Natural killer cell treated with Interleukin-12 subunit alpha and Interleukin-12 subunit beta and Interleukin-15 and Interleukin-18, amount 100 ng/mL, for 72 hours (primary cell): ENCODE data around the gene NRIP2. TPM values are rescaled to one million over a fixed set of nuclear protein-coding genes. Genes with fewer than 3 reads are reported as not detected.

ENCODE experiments used
- ATAC-seq, 2 donors: fragments of 150-1000 bp; cut with Tn5 transposase in 1 of 2; sonication (Bioruptor Pico), chemical (Tn5 transposase) in 1 of 2; 2 replicates each; pipeline ENCODE4 v1.10.0; 2021
- DNase-seq: peaks from one replicate; pipeline ENCODE4 v3.0.0; 2022; ENCODE audit warnings: low spot score
- H3K27ac Mint-ChIP-seq, 2 donors: 1 replicate in 1 of 2; 2 replicates in 1 of 2; pipeline ENCODE4 v1.8.0; 2022; ENCODE audit warnings: mixed read lengths in 2 of 2, mild to moderate bottlenecking in 1 of 2, moderate library complexity in 1 of 2
- H3K27me3 Mint-ChIP-seq, 2 donors: 1 replicate in 1 of 2; 2 replicates in 1 of 2; pipeline ENCODE4 v1.8.0; 2022; ENCODE audit warnings: mixed read lengths in 2 of 2
- H3K36me3 Mint-ChIP-seq: one replicate; pipeline ENCODE4 v1.8.0; 2022; ENCODE audit warnings: mixed read lengths
- H3K4me1 Mint-ChIP-seq, 2 donors: 1 replicate in 1 of 2; 2 replicates in 1 of 2; pipeline ENCODE4 v1.8.0; 2022; ENCODE audit warnings: low read depth in 2 of 2, mixed read lengths in 2 of 2, mild to moderate bottlenecking in 1 of 2
- H3K4me3 Mint-ChIP-seq: one replicate; pipeline ENCODE4 v1.8.0; 2022; ENCODE audit warnings: mixed read lengths
- H3K9me3 Mint-ChIP-seq: 2 replicates; pipeline ENCODE4 v1.8.0; 2022; ENCODE audit warnings: mixed read lengths
- total RNA-seq, 2 donors: library from RNA; stranded (reverse); gene quantifications; one replicate each; pipeline ENCODE4 v1.2.3, GENCODE V29; 2022

NRIP2 gene
- total RNA-seq, 2 donors from 2014 or later = not detected

DNA sequence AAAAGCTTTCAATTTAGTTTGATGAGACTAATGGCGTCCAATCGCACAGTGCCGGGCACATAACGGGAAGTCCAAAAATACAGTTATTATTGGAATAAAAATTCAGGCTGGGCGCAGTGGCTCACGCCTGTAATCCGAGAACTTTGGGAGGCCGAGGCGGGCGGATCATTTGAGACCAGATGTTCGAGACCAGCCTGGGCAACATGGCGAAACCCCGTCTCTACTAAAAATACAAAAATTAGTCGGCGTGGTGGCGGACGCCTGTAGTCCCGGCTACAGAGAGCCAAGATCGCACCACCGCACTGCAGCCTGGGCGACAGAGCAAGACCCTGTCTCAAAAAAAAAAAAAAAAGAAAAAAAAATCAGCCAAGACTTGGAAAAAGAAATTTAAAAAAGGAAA lies 41.3 kb downstream of the NRIP2 start:
- Mint-ChIP-seq H3K36me3 (peaks cover 16% of the 10 kb centered on the region), H3K9me3 (no peaks in the 10 kb centered on the region), H3K4me1 (peaks cover 21 to 26% of the 10 kb centered on the region in 2 donors), H3K27me3 (peaks cover 0 to 2% of the 10 kb centered on the region in 2 donors), H3K27ac (peak overlapping the region in 1 of 2 donors; percentile 10), H3K4me3 (peak overlapping the region; percentile 62)
- ATAC-seq = no peak
- DNase-seq = no peak

DNA sequence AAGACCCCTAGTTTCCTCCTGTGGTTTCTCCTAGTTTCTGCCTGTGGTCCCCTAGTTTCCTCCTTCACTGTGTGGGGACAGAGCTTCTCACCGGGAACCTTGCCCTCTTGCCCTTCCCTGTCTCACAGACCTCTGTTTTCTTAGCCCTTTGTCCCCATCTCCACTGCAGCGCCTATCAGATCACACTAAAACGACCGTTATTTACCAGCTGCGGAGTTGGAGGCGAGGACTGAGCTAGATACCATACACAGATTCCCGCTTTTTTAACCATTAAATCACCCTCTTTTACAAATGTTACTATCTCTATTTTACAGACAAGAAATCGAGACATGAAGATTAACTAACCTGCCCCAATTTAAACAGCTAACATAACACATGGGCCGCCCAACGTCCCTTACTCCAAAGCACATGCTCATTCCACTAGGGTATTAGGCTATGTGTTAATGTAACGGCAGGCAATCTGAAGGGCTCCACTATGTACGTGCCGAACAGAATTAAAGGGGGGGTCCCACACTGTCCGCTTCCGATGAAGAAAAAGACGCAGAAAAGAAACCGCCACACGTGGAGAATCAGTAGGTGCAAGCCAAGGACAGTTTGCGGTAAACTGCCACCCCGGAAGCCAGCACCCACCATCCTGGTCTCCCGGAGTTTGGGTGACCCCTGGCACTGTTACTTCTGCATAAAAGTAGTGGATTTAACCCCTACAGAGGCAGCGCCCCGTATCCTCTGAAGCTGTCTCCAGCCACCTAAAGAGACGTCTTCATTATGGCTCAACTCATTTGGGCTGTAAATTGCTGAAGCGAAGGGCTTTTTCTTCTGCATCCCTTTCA lies 41.9 kb downstream of the NRIP2 start:
- ATAC-seq (no peak), DNase-seq (no peak)
- Mint-ChIP-seq H3K27me3 (peaks cover 4 to 7% of the 10 kb centered on the region in 2 donors), H3K4me3 (peak overlapping the region; percentile 62), H3K4me1 (peaks cover 19 to 23% of the 10 kb centered on the region in 2 donors), H3K36me3 (peaks cover 9% of the 10 kb centered on the region), H3K9me3 (no peaks in the 10 kb centered on the region), H3K27ac (peak overlapping the region in 1 of 2 donors; percentile 10)

GRCh38 chr12:2791089-2791488 lies 43.7 kb downstream of the NRIP2 start:
- H3K4me3 Mint-ChIP-seq = no peak overlapping the region
- peaks cover under 1 to 5% of the 10 kb centered on the region in 2 donors for H3K4me1 Mint-ChIP-seq
- DNase-seq (no peak), ATAC-seq (no peak)
- peaks cover 4 to 7% of the 10 kb centered on the region in 2 donors for H3K27me3 Mint-ChIP-seq
- H3K27ac Mint-ChIP-seq = no peak overlapping the region
- H3K9me3 Mint-ChIP-seq = no peaks in the 10 kb centered on the region
- peaks cover 1% of the 10 kb centered on the region for H3K36me3 Mint-ChIP-seq

DNA sequence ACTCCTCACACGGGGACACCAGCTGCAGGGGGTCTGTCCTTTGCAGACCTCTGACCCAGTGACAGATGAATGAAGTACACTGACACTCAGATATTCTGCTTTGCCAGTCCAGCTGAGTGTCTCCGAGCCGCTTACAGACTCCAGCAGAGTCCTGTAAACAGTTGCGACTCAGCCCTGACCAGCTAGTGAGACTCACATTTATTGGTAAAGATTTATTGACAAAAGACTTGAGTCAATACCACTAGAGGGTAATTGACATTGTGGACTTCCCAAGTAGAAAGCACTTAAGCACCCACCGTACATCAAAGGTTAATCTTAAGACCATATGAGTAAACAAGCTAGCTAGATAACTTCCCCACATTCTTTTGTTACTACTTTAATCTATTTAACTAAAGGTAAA lies 49.8 kb downstream of the NRIP2 start:
- ATAC-seq (no peak), DNase-seq (no peak)
- Mint-ChIP-seq H3K4me3 (no peak overlapping the region), H3K9me3 (no peaks in the 10 kb centered on the region), H3K27ac (no peak overlapping the region), H3K27me3 (peaks cover 30 to 33% of the 10 kb centered on the region in 2 donors), H3K4me1 (peaks cover 7 to 11% of the 10 kb centered on the region in 2 donors), H3K36me3 (no peaks in the 10 kb centered on the region)

- no peak overlapping the region for H3K27ac Mint-ChIP-seq
- peaks cover 30 to 33% of the 10 kb centered on the region in 2 donors for H3K27me3 Mint-ChIP-seq
- H3K4me1 Mint-ChIP-seq = peaks cover 7 to 14% of the 10 kb centered on the region in 2 donors
- H3K4me3 Mint-ChIP-seq = no peak overlapping the region
- no peaks in the 10 kb centered on the region for H3K9me3 Mint-ChIP-seq
- no peak for DNase-seq
- H3K36me3 Mint-ChIP-seq = no peaks in the 10 kb centered on the region
- ATAC-seq = peak; percentile 79 to 88
These were observed 50.8 kb downstream of the NRIP2 start for GRCh38 chr12:2783936-2784600.

- Mint-ChIP-seq H3K27me3 (peaks cover 15 to 19% of the 10 kb centered on the region in 2 donors), H3K9me3 (no peaks in the 10 kb centered on the region), H3K4me1 (peaks cover 6 to 12% of the 10 kb centered on the region in 2 donors), H3K36me3 (no peaks in the 10 kb centered on the region), H3K27ac (no peak overlapping the region), H3K4me3 (no peak overlapping the region)
- no peak for DNase-seq
- no peak for ATAC-seq
These were observed 55.6 kb downstream of the NRIP2 start for GRCh38 chr12:2779281-2779680.

- Mint-ChIP-seq H3K27ac (no peak overlapping the region), H3K4me3 (no peak overlapping the region), H3K36me3 (no peaks in the 10 kb centered on the region), H3K4me1 (peaks cover 0 to 3% of the 10 kb centered on the region in 2 donors), H3K9me3 (no peaks in the 10 kb centered on the region), H3K27me3 (peaks cover 0 to 5% of the 10 kb centered on the region in 2 donors)
- DNase-seq = no peak
- ATAC-seq = no peak
These were observed 58.6 kb downstream of the NRIP2 start for GRCh38 chr12:2776129-2776806.

GRCh38 chr12:2775431-2775830 lies 59.4 kb downstream of the NRIP2 start:
- Mint-ChIP-seq H3K4me1 (peaks cover 0 to 3% of the 10 kb centered on the region in 2 donors), H3K27me3 (peaks cover 0 to 5% of the 10 kb centered on the region in 2 donors), H3K36me3 (no peaks in the 10 kb centered on the region), H3K9me3 (no peaks in the 10 kb centered on the region), H3K4me3 (no peak overlapping the region), H3K27ac (no peak overlapping the region)
- DNase-seq (no peak), ATAC-seq (no peak)

Other genes with a start within 250 kb of the NRIP2 start
- 100 to 1,000 TPM in 1 of 2 donors, 10 to 100 TPM in 1; 92.1 to 181 TPM for gene FKBP4, start 40.1 kb downstream of the NRIP2 start, total RNA-seq
- 10 to 100 TPM; 28.2 to 65.1 TPM for gene ITFG2, start 22.4 kb downstream of the NRIP2 start, total RNA-seq
- not detected for gene TEX52, start 22.0 kb upstream of the NRIP2 start, total RNA-seq
- 100 to 1,000 TPM in 1 of 2 donors, 10 to 100 TPM in 1; 48.9 to 155 TPM for gene FOXM1, start 42.1 kb upstream of the NRIP2 start, total RNA-seq
- 10 to 100 TPM; 20.5 to 23.5 TPM for gene RHNO1, start 42.2 kb upstream of the NRIP2 start, total RNA-seq
- 10 to 100 TPM in 1 of 2 donors, 1 to 10 TPM in 1; 9.0 to 10.7 TPM for gene TULP3, start 55.9 kb upstream of the NRIP2 start, total RNA-seq
- under 1 TPM in 1 of 2 donors, not detected in 1; 0.33 TPM for gene TEAD4, start 124.4 kb upstream of the NRIP2 start, total RNA-seq
- under 1 TPM in 1 of 2 donors, not detected in 1; 0.10 TPM for gene TSPAN9, start 242.3 kb upstream of the NRIP2 start, total RNA-seq